ENCODE results near the gene NCKIPSD. TPM values are rescaled to one million over a fixed set of nuclear protein-coding genes. Genes with fewer than 3 reads are reported as not detected.

NCKIPSD gene
- total RNA-seq, 1 donor from 2014 or later = 18.3 TPM

DNA sequence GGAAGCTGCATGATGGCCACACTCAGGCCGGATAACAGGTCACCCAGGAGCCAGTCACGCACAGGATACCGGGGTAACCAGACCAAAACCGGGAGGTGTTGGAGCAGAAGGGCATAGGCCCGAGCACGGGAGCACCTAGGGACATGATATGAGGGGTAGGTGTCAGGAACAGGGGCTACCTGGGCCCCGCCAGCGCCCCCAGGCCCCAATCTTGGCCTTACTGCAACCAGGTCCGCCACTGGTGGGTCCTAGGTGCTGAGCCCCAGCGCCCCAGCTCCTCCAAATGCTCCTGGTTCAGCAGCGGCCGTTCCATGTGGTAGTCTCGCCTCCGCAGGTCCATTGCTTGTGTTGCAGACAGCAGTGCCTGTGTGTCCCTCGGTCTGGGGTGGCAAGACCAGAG lies 52.5 kb downstream of the NCKIPSD start:
- TF ChIP-seq, protein P1, sequence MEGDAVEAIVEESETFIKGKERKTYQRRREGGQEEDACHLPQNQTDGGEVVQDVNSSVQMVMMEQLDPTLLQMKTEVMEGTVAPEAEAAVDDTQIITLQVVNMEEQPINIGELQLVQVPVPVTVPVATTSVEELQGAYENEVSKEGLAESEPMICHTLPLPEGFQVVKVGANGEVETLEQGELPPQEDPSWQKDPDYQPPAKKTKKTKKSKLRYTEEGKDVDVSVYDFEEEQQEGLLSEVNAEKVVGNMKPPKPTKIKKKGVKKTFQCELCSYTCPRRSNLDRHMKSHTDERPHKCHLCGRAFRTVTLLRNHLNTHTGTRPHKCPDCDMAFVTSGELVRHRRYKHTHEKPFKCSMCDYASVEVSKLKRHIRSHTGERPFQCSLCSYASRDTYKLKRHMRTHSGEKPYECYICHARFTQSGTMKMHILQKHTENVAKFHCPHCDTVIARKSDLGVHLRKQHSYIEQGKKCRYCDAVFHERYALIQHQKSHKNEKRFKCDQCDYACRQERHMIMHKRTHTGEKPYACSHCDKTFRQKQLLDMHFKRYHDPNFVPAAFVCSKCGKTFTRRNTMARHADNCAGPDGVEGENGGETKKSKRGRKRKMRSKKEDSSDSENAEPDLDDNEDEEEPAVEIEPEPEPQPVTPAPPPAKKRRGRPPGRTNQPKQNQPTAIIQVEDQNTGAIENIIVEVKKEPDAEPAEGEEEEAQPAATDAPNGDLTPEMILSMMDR (IDR thresholded peaks at IDR 0.05) = no peak

DNA sequence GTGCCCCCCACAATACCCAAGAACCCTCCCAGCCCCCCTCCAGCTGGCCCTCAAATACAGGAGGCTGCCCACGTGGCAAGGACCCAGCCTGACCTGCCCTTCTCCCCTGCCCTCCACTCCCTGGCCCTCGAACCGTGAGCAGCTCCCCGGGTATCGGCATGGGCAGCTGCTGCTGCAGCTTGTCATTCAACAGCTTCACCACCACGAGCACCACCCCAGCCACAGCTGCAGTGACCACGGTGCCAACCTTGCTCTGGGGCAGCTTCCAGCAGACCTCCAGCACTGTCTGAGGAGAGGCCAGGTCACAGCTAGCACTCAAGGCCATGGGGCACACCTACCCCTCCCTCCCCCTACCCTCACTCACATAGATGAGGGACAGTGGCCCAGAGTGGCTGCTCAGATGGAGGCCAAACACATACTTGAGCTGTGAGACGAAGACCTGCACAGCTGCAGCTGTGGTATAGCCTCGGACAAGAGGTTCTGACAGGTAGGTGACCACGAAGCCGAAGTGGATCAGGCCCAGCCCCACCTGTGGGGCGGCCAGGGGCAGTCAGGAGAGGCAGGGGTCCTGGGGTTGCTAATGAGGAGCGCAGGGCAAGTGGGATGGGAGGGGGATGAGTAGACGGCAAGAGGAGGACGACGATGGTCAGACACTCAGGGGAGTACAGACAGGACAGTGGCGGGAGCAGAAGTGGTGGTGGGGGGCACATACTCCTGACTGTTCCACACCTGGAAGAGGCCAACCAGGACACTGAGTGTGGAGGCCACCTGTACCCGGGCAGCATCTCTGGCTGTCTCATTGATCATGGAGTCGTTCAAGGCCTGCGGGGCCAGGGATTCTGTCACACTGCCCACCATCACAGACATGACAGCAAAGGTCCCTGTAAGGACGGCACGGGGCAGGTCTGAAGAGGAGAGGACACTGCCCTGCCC lies 53.9 kb downstream of the NCKIPSD start:
- Histone ChIP-seq H3K4me3 (no peak overlapping the region), H3K9me3 (no peaks in the 10 kb centered on the region), H3K4me1 (peaks cover 18% of the 10 kb centered on the region), H3K27me3 (no peaks in the 10 kb centered on the region), H3K36me3 (peaks cover 12% of the 10 kb centered on the region), H3K27ac (no peak overlapping the region)
- ATAC-seq (no peak), DNase-seq (no peak)
- TF ChIP-seq, protein P1 (IDR thresholded peaks at IDR 0.05) = no peak
- intact Hi-C loops (cut with DNase I) = no loop called here

More for the DNA sequence above, 52.5 kb downstream of the NCKIPSD start:
- intact Hi-C loops (cut with DNase I) = no loop called here
- H3K9me3 ChIP-seq = no peaks in the 10 kb centered on the region
- DNase-seq (no peak), ATAC-seq (no peak)
- H3K27me3 ChIP-seq = no peaks in the 10 kb centered on the region
- no peak overlapping the region for H3K27ac ChIP-seq
- no peak overlapping the region for H3K4me3 ChIP-seq
- peaks cover 18% of the 10 kb centered on the region for H3K4me1 ChIP-seq
- H3K36me3 ChIP-seq = peaks cover 7% of the 10 kb centered on the region

DNA sequence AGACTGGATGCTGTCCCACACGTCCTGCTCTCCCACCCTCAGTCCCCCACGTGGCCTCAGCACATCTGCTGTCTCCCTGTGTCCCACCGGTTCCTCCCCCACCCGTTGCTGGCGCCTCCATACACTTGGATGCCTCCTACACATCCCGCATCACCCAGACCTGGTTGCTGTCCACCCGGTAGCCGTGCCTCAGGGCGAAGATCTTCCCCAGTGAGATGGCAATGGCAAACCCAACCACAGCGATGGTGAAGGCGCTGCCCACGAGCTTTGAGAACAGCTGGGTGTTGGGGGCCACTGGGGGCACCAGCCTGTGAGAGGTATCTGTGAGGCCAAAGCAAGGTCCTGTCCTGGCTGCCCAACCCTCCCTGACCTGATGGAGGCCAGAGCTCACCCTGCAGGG lies 54.9 kb downstream of the NCKIPSD start:
- H3K27ac ChIP-seq = no peak overlapping the region

DNA sequence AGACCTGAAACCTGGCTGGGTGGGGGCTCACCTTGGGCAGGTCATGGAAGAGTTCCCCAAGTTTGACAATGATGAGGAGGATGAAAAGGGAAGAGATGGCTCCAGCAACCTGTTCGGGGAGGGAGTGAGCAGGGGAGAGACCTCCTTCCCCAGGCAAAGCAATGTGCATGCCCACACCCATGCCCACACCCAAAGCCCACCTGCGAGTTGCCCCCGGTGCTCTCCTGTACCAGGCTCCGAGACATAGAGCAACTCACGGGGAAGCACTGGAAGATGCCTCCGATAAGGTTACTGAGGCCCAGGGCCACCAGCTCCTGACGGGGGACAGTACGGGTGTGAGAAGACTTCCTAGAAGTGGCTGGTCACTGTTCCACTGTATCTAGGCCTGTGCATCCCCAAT lies 55.3 kb downstream of the NCKIPSD start:
- no peak for ATAC-seq
- peaks cover 10% of the 10 kb centered on the region for H3K4me1 ChIP-seq
- intact Hi-C loops (cut with DNase I) = no loop called here
- no peak for DNase-seq
- peaks cover 18% of the 10 kb centered on the region for H3K36me3 ChIP-seq
- H3K27ac ChIP-seq = no peak overlapping the region
- no peak overlapping the region for H3K4me3 ChIP-seq
- no peaks in the 10 kb centered on the region for H3K27me3 ChIP-seq
- no peaks in the 10 kb centered on the region for H3K9me3 ChIP-seq
- TF ChIP-seq, protein P1 (IDR thresholded peaks at IDR 0.05) = no peak

More for the DNA sequence above, 54.9 kb downstream of the NCKIPSD start:
- H3K9me3 ChIP-seq = no peaks in the 10 kb centered on the region
- TF ChIP-seq, protein P1 (IDR thresholded peaks at IDR 0.05) = no peak
- peaks cover 11% of the 10 kb centered on the region for H3K4me1 ChIP-seq
- no peak overlapping the region for H3K4me3 ChIP-seq
- intact Hi-C loops (cut with DNase I) = no loop called here
- H3K27me3 ChIP-seq = no peaks in the 10 kb centered on the region
- ATAC-seq (no peak), DNase-seq (no peak)
- peaks cover 18% of the 10 kb centered on the region for H3K36me3 ChIP-seq

DNA sequence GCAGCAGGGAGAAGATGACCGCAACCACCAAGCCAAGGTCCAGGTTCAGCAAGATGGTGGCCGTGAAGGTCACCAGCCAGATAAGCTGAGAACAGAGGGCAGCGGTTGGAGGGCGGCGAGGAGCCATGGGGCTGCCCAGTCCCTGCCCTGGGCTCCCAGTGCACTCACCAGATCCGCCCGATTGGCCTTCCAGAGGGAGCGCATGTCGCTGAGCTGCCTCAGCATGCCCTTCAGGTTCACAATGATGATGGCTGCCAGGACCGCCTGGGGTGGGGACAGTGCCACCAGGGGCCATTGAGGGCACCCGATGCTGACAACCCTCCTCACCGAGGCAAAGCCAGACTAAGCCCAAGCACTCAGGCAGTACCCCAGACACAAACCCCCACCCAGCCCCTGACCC lies 55.8 kb downstream of the NCKIPSD start:
- Histone ChIP-seq H3K4me1 (peaks cover 10% of the 10 kb centered on the region), H3K27ac (no peak overlapping the region), H3K36me3 (peaks cover 18% of the 10 kb centered on the region), H3K27me3 (no peaks in the 10 kb centered on the region), H3K4me3 (no peak overlapping the region), H3K9me3 (no peaks in the 10 kb centered on the region)
- intact Hi-C loops (cut with DNase I) = no loop called here
- ATAC-seq (no peak), DNase-seq (no peak)
- TF ChIP-seq, protein P1 (IDR thresholded peaks at IDR 0.05) = no peak
